ENCODE data around the gene CSF3.

Gene CSF3

GRCh38 chr17:39972271-39972670 is 43.0 kb upstream of the CSF3 start:
- no peak for TF ChIP-seq CTCF (IDR thresholded peaks at IDR 0.05; ENCODE audit: low read depth, low read length)
- no peak for DNase-seq (ENCODE audit: extremely low read depth, low read depth)

GRCh38 chr17:39973496-39973895 is 41.7 kb upstream of the CSF3 start:
- DNase-seq (ENCODE audit: extremely low read depth, low read depth): no peak
- TF ChIP-seq CTCF (IDR thresholded peaks at IDR 0.05; ENCODE audit: low read depth, low read length): no peak

GRCh38 chr17:39974433-39974832 is 40.8 kb upstream of the CSF3 start:
- DNase-seq (ENCODE audit: extremely low read depth, low read depth): no peak
- no peak for TF ChIP-seq CTCF (IDR thresholded peaks at IDR 0.05; ENCODE audit: low read depth, low read length)

GRCh38 chr17:39975801-39976200 is 39.4 kb upstream of the CSF3 start:
- no peak for DNase-seq (ENCODE audit: extremely low read depth, low read depth)
- no peak for TF ChIP-seq CTCF (IDR thresholded peaks at IDR 0.05; ENCODE audit: low read depth, low read length)

- DNase-seq (ENCODE audit: extremely low read depth, low read depth): peak; percentile 5
Observed at GRCh38 chr17:39979016-39979670, 36.1 kb upstream of the CSF3 start.

GRCh38 chr17:39979893-39980350 is 35.3 kb upstream of the CSF3 start:
- DNase-seq (ENCODE audit: extremely low read depth, low read depth): no peak
- TF ChIP-seq CTCF (IDR thresholded peaks at IDR 0.05; ENCODE audit: low read depth, low read length): no peak; the same call in 1 of the 2 replicates

More at GRCh38 chr17:39979016-39979670, 36.1 kb upstream of the CSF3 start:
- TF ChIP-seq CTCF (IDR thresholded peaks at IDR 0.05; ENCODE audit: low read depth, low read length): no peak

- peak; percentile 99 for DNase-seq (ENCODE audit: extremely low read depth, low read depth)
- TF ChIP-seq CTCF (IDR thresholded peaks at IDR 0.05; ENCODE audit: low read depth, low read length): peak; percentile 74
Observed at GRCh38 chr17:39980351-39981206, 34.7 kb upstream of the CSF3 start, which contains the start of gene PSMD3. Gene PSMD3 (plus strand): TSS chr17:39980807. CDS start chr17:39980971, 164 bp downstream.

Measured in AG09319 (cell line).